Measurements from ENCODE around the gene PKIG. TPM values are rescaled to one million over a fixed set of nuclear protein-coding genes. Genes with fewer than 3 reads are reported as not detected.

Gene PKIG
- total RNA-seq, 1 donor from 2014 or later: 40.6 TPM

GRCh38 chr20:44597516-44597915 lies 15.1 kb downstream of the PKIG start:
- no peaks in the 10 kb centered on the region for H3F3A ChIP-seq (ENCODE audit: low read depth)
- no peak overlapping the region for H3K4me3 ChIP-seq
- peaks cover 2% of the 10 kb centered on the region for H3K36me3 Mint-ChIP-seq
- H3K4me1 ChIP-seq: peaks cover 6% of the 10 kb centered on the region
- H3K27me3 Mint-ChIP-seq (ENCODE audit: insufficient read depth, low read depth): peaks cover 6% of the 10 kb centered on the region
- no peak overlapping the region for H3K4me3 Mint-ChIP-seq
- H3K9ac ChIP-seq: no peak overlapping the region
- no peak overlapping the region for H3K4me2 ChIP-seq
- DNase-seq (ENCODE audit: low spot score): no peak
- H3K4me1 Mint-ChIP-seq: peaks cover 25% of the 10 kb centered on the region
- no peaks in the 10 kb centered on the region for H3K79me2 ChIP-seq (ENCODE audit: low read depth)
- no peak overlapping the region for H2AFZ ChIP-seq (replicated peaks)
- H3K9me3 ChIP-seq (ENCODE audit: low read depth): no peaks in the 10 kb centered on the region
- no peaks in the 10 kb centered on the region for H3K36me3 ChIP-seq
- TF ChIP-seq, protein P1, sequence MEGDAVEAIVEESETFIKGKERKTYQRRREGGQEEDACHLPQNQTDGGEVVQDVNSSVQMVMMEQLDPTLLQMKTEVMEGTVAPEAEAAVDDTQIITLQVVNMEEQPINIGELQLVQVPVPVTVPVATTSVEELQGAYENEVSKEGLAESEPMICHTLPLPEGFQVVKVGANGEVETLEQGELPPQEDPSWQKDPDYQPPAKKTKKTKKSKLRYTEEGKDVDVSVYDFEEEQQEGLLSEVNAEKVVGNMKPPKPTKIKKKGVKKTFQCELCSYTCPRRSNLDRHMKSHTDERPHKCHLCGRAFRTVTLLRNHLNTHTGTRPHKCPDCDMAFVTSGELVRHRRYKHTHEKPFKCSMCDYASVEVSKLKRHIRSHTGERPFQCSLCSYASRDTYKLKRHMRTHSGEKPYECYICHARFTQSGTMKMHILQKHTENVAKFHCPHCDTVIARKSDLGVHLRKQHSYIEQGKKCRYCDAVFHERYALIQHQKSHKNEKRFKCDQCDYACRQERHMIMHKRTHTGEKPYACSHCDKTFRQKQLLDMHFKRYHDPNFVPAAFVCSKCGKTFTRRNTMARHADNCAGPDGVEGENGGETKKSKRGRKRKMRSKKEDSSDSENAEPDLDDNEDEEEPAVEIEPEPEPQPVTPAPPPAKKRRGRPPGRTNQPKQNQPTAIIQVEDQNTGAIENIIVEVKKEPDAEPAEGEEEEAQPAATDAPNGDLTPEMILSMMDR (IDR thresholded peaks at IDR 0.05): no peak
- no peak for TF ChIP-seq EZH2 (IDR thresholded peaks at IDR 0.05)
- H3K27ac ChIP-seq: no peak overlapping the region
- no peaks in the 10 kb centered on the region for H3K9me3 Mint-ChIP-seq
- peaks cover 3% of the 10 kb centered on the region for H4K20me1 ChIP-seq (ENCODE audit: low read depth)
- H3K27ac Mint-ChIP-seq: no peak overlapping the region
- no peaks in the 10 kb centered on the region for H3K27me3 ChIP-seq

GRCh38 chr20:44597930-44598329 lies 15.6 kb downstream of the PKIG start:
- Histone ChIP-seq H3K4me3 (no peak overlapping the region), H2AFZ (replicated peaks) (no peak overlapping the region), H3K4me1 (peaks cover 6% of the 10 kb centered on the region), H3K9ac (no peak overlapping the region), H3F3A (ENCODE audit: low read depth) (no peaks in the 10 kb centered on the region), H3K27me3 (no peaks in the 10 kb centered on the region), H3K36me3 (no peaks in the 10 kb centered on the region), H4K20me1 (ENCODE audit: low read depth) (peaks cover 3% of the 10 kb centered on the region), H3K9me3 (ENCODE audit: low read depth) (no peaks in the 10 kb centered on the region), H3K79me2 (ENCODE audit: low read depth) (no peaks in the 10 kb centered on the region), H3K27ac (no peak overlapping the region), H3K4me2 (no peak overlapping the region)
- Mint-ChIP-seq H3K27ac (no peak overlapping the region), H3K4me3 (no peak overlapping the region), H3K4me1 (peaks cover 25% of the 10 kb centered on the region), H3K9me3 (no peaks in the 10 kb centered on the region), H3K36me3 (no peaks in the 10 kb centered on the region), H3K27me3 (ENCODE audit: insufficient read depth, low read depth) (peaks cover 6% of the 10 kb centered on the region)
- DNase-seq (ENCODE audit: low spot score): no peak
- TF ChIP-seq EZH2 (IDR thresholded peaks at IDR 0.05) (no peak), EZH2phosphoT487 (IDR thresholded peaks at IDR 0.05) (no peak)
- TF ChIP-seq, protein P1 (IDR thresholded peaks at IDR 0.05): no peak

GRCh38 chr20:44598423-44599305 lies 16.3 kb downstream of the PKIG start:
- no peak overlapping the region for H3K27ac ChIP-seq
- DNase-seq (ENCODE audit: low spot score): peak; percentile 34

More at GRCh38 chr20:44598423-44599305, 16.3 kb downstream of the PKIG start:
- Histone ChIP-seq H3F3A (ENCODE audit: low read depth) (no peaks in the 10 kb centered on the region), H3K4me1 (peaks cover 6% of the 10 kb centered on the region), H3K27me3 (no peaks in the 10 kb centered on the region), H3K4me3 (no peak overlapping the region), H3K36me3 (no peaks in the 10 kb centered on the region), H3K4me2 (no peak overlapping the region), H3K79me2 (ENCODE audit: low read depth) (no peaks in the 10 kb centered on the region), H2AFZ (replicated peaks) (no peak overlapping the region), H4K20me1 (ENCODE audit: low read depth) (peaks cover 3% of the 10 kb centered on the region), H3K9me3 (ENCODE audit: low read depth) (no peaks in the 10 kb centered on the region), H3K9ac (no peak overlapping the region)
- H3K9me3 Mint-ChIP-seq: no peaks in the 10 kb centered on the region
- H3K4me3 Mint-ChIP-seq: no peak overlapping the region
- TF ChIP-seq, protein P1 (IDR thresholded peaks at IDR 0.05): peak; percentile 33
- TF ChIP-seq EZH2phosphoT487 (IDR thresholded peaks at IDR 0.05) (no peak), EZH2 (IDR thresholded peaks at IDR 0.05) (no peak)
- H3K27me3 Mint-ChIP-seq (ENCODE audit: insufficient read depth, low read depth): peaks cover 6% of the 10 kb centered on the region
- H3K27ac Mint-ChIP-seq: no peak overlapping the region
- no peaks in the 10 kb centered on the region for H3K36me3 Mint-ChIP-seq
- H3K4me1 Mint-ChIP-seq: peaks cover 25% of the 10 kb centered on the region
